GM10248 (cell line): ENCODE measurements around the gene SCRN3.
"Not testable (repeated sequence)": the region's sequence is repeated elsewhere in the genome, so short reads cannot be mapped to it uniquely, and the experiment has no call there.

ENCODE experiments used
- CTCF ChIA-PET: fragments of 300-600 bp; sonication (Branson Sonifier 250); formaldehyde crosslinking; extraction: SDS; loops from one replicate; lab custom pipeline; 2021; ENCODE audit warnings: antibody characterized with exemption; lab: Yijun Ruan, JAX
- POLR2A ChIA-PET: fragments of 350-650 bp; sonication (Branson Sonifier 250); formaldehyde crosslinking; extraction: SDS; loops from one replicate; lab custom pipeline; 2020; ENCODE audit warnings: antibody characterized with exemption; lab: Yijun Ruan, JAX
- DNase-seq: peaks from one replicate; pipeline ENCODE4 v3.0.0; 2012; ENCODE audit errors: extremely low spot score
- CTCF ChIP-seq: IDR thresholded peaks from 2 replicates; pipeline ENCODE4 v1.5.1; 2012; ENCODE audit warnings: mild to moderate bottlenecking, low read depth; ENCODE audit errors: extremely low read depth, missing control alignments, control extremely low read depth

SCRN3 gene

GRCh38 chr2:174362949-174363348 is 32.6 kb upstream of the SCRN3 start:
- ChIA-PET CTCF (interaction anchor here (1.2 kb wide), 1 partner anchor 33 kb away, joined by 3 read pairs; the partner anchor contains the start of gene SCRN3), POLR2A (interaction anchor here (0.7 kb wide), 1 partner anchor 101 kb away, joined by 7 read pairs; no protein-coding TSS in a partner anchor)
- TF ChIP-seq CTCF = no peak
- no peak for DNase-seq

- DNase-seq, POLR2A ChIA-PET: not testable (repeated sequence)
- CTCF ChIA-PET = interaction anchor here (1.2 kb wide), 1 partner anchor 32 kb away, joined by 3 read pairs; the partner anchor contains the start of gene SCRN3
Measured at GRCh38 chr2:174363492-174364225, 31.9 kb upstream of the SCRN3 start.

GRCh38 chr2:174364628-174365027 is 30.9 kb upstream of the SCRN3 start:
- no peak for DNase-seq
- TF ChIP-seq CTCF = no peak
- POLR2A ChIA-PET = no interaction called here
- CTCF ChIA-PET = no interaction called here

GRCh38 chr2:174365571-174365970 is 30.0 kb upstream of the SCRN3 start:
- POLR2A ChIA-PET = interaction anchor here (0.6 kb wide), 1 partner anchor 204 kb away, joined by 5 read pairs; no protein-coding TSS in a partner anchor
- no peak for DNase-seq
- no peak for TF ChIP-seq CTCF
- CTCF ChIA-PET = no interaction called here

GRCh38 chr2:174368691-174369090 is 26.8 kb upstream of the SCRN3 start:
- ChIA-PET POLR2A (no interaction called here), CTCF (interaction anchor here (1.1 to 1.4 kb wide), 4 partner anchors 9 to 27 kb away, joined by 3 to 5 read pairs (median 4); no protein-coding TSS in a partner anchor)
- TF ChIP-seq CTCF = no peak
- no peak for DNase-seq

GRCh38 chr2:174376967-174377366 is 18.6 kb upstream of the SCRN3 start:
- no peak for TF ChIP-seq CTCF
- CTCF ChIA-PET = no interaction called here

GRCh38 chr2:174383796-174384195 is 11.7 kb upstream of the SCRN3 start:
- CTCF ChIA-PET = interaction anchor here (0.7 kb wide), 1 partner anchor 314 kb away, joined by 3 read pairs; no protein-coding TSS in a partner anchor
- TF ChIP-seq CTCF = no peak
- DNase-seq = no peak
- POLR2A ChIA-PET = interaction anchor here (0.6 kb wide), 1 partner anchor 480 kb away, joined by 6 read pairs; no protein-coding TSS in a partner anchor

More at GRCh38 chr2:174376967-174377366, 18.6 kb upstream of the SCRN3 start:
- POLR2A ChIA-PET = interaction anchor here (0.6 to 0.7 kb wide), 2 partner anchors 180 to 248 kb away, joined by 3 to 8 read pairs; no protein-coding TSS in a partner anchor
- no peak for DNase-seq
